ENCODE measurements around the gene CCL2. TPM values are rescaled to one million over a fixed set of nuclear protein-coding genes. Genes with fewer than 3 reads are reported as not detected.

Gene CCL2
- total and polyA plus RNA-seq, 2 donors (not counting 1 experiment from before 2014, with no cell fraction given) = 4.4 TPM; not detected in 1

- Histone ChIP-seq H3K27me3 (replicated peaks in 1 of 4; ENCODE audit: control extremely low read depth in 1 of 4, control insufficient read depth in 3 of 4, insufficient read depth in 4 of 4, low read length in 3 of 4) (peaks cover 0 to 8% (median 7%) of the 10 kb centered on the region in 4 experiments), H3K4me1 (ENCODE audit: control insufficient read depth in 2 of 2, insufficient read depth in 2 of 2, low read length in 2 of 2) (no peaks in the 10 kb centered on the region), H3K9ac (ENCODE audit: low read length) (no peak overlapping the region), H3K4me3 (ENCODE audit: control extremely low read depth in 1 of 5, extremely low read depth in 1 of 5, insufficient read depth in 1 of 5, low read depth in 2 of 5, low read length in 4 of 5) (no peak overlapping the region), H3K36me3 (replicated peaks in 1 of 2; ENCODE audit: control extremely low read depth in 1 of 2, control insufficient read depth in 1 of 2, extremely low read depth in 1 of 2, insufficient read depth in 2 of 2, low read length in 1 of 2) (no peaks in the 10 kb centered on the region), H4K20me1 (ENCODE audit: control insufficient read depth, insufficient read depth, low read length, poor library complexity, severe bottlenecking) (no peaks in the 10 kb centered on the region), H3K27ac (ENCODE audit: low read length in 2 of 2) (no peak overlapping the region), H3K4me2 (replicated peaks; ENCODE audit: low read depth, low read length, poor library complexity, severe bottlenecking) (no peak overlapping the region), H2AFZ (ENCODE audit: insufficient read depth, low read depth, low read length, poor library complexity, severe bottlenecking) (no peak overlapping the region), H3K79me2 (ENCODE audit: control insufficient read depth, insufficient read depth, low read length) (no peaks in the 10 kb centered on the region), H3K9me3 (ENCODE audit: control extremely low read depth in 1 of 3, control insufficient read depth in 2 of 3, insufficient read depth in 1 of 3, low read length in 2 of 3) (no peaks in the 10 kb centered on the region)
- ATAC-seq (ENCODE audit: low read depth) = no peak
- no peak for TF ChIP-seq CTCF (IDR thresholded peaks at IDR 0.05)
- no peak for TF ChIP-seq EZH2 (IDR thresholded peaks at IDR 0.05; ENCODE audit: borderline replicate concordance, insufficient read depth, low read depth, low read length, poor library complexity, severe bottlenecking)
- WGBS (ENCODE audit: insufficient coverage) = 83% methylated on average over 1 of the region's 4 CpGs
- Mint-ChIP-seq H3K4me1 (no peaks in the 10 kb centered on the region), H3K27ac (no peak overlapping the region), H3K4me3 (no peak overlapping the region), H3K27me3 (peaks cover 64% of the 10 kb centered on the region), H3K9me3 (ENCODE audit: insufficient read depth) (no peaks in the 10 kb centered on the region)
- ChIA-PET POLR2A (no interaction called here), CTCF (no interaction called here)
- intact Hi-C loops (cut with micrococcal nuclease) = no loop called here
- no peak for DNase-seq
These were observed 21.7 kb downstream of the CCL2 start for GRCh38 chr17:34276826-34277225.

GRCh38 chr17:34283571-34283970 is 28.5 kb downstream of the CCL2 start:
- CTCF ChIA-PET = no interaction called here
- Histone ChIP-seq H3K27me3 (replicated peaks in 1 of 4; ENCODE audit: control extremely low read depth in 1 of 4, control insufficient read depth in 3 of 4, insufficient read depth in 4 of 4, low read length in 3 of 4) (peaks cover 0 to 5% (median 0%) of the 10 kb centered on the region in 4 experiments), H3K4me3 (ENCODE audit: control extremely low read depth in 1 of 5, extremely low read depth in 1 of 5, insufficient read depth in 1 of 5, low read depth in 2 of 5, low read length in 4 of 5) (no peak overlapping the region), H3K9me3 (ENCODE audit: control extremely low read depth in 1 of 3, control insufficient read depth in 2 of 3, insufficient read depth in 1 of 3, low read length in 2 of 3) (no peaks in the 10 kb centered on the region), H3K4me2 (replicated peaks; ENCODE audit: low read depth, low read length, poor library complexity, severe bottlenecking) (no peak overlapping the region), H4K20me1 (ENCODE audit: control insufficient read depth, insufficient read depth, low read length, poor library complexity, severe bottlenecking) (no peaks in the 10 kb centered on the region), H3K9ac (ENCODE audit: low read length) (no peak overlapping the region), H3K36me3 (replicated peaks in 1 of 2; ENCODE audit: control extremely low read depth in 1 of 2, control insufficient read depth in 1 of 2, extremely low read depth in 1 of 2, insufficient read depth in 2 of 2, low read length in 1 of 2) (no peaks in the 10 kb centered on the region), H3K27ac (ENCODE audit: low read length in 2 of 2) (no peak overlapping the region), H3K4me1 (ENCODE audit: control insufficient read depth in 2 of 2, insufficient read depth in 2 of 2, low read length in 2 of 2) (no peaks in the 10 kb centered on the region), H3K79me2 (ENCODE audit: control insufficient read depth, insufficient read depth, low read length) (no peaks in the 10 kb centered on the region), H2AFZ (ENCODE audit: insufficient read depth, low read depth, low read length, poor library complexity, severe bottlenecking) (no peak overlapping the region)
- ATAC-seq (ENCODE audit: low read depth) (no peak), DNase-seq (no peak)
- intact Hi-C loops (cut with micrococcal nuclease) = no loop called here
- Mint-ChIP-seq H3K27me3 (peaks cover 42% of the 10 kb centered on the region), H3K9me3 (ENCODE audit: insufficient read depth) (no peaks in the 10 kb centered on the region), H3K27ac (no peak overlapping the region), H3K4me1 (no peaks in the 10 kb centered on the region), H3K4me3 (no peak overlapping the region)
- TF ChIP-seq CTCF (IDR thresholded peaks at IDR 0.05) = no peak
- POLR2A ChIA-PET = no interaction called here
- WGBS (ENCODE audit: insufficient coverage) = 100% methylated on average over 2 of the region's 6 CpGs

All from B cell (primary cell).